Pulmonary artery endothelial cell (primary cell): ENCODE results near the gene GPN3. TPM values are rescaled to one million over a fixed set of nuclear protein-coding genes. Genes with fewer than 3 reads are reported as not detected.
A peak's percentile ranks its signal among the peaks of the same experiment; 100 is the strongest.
"Not testable (repeated sequence)": the region's sequence is repeated elsewhere in the genome, so short reads cannot be mapped to it uniquely, and the experiment has no call there.

Experiments
- DNase-seq: peaks from one replicate; pipeline ENCODE4 v3.0.0-alpha.2; 2011; ENCODE audit warnings: low read depth, low spot score
- total RNA-seq: library from RNA; depleted of rRNA; stranded (reverse); fragments of >200 nt; gene quantifications from 2 replicates; pipeline ENCODE4 v1.2.3, GENCODE V29; 2014

GPN3 gene
- 19.7 and 37.7 TPM in 2 replicates for total RNA-seq

GRCh38 chr12:110468214-110469048, at the start of gene GPN3, which contains the start of gene FAM216A:
TSS of gene GPN3 (minus strand) at chr12:110468257. CDS start at chr12:110468203, 54 bp downstream.
TSS of gene FAM216A (plus strand) at chr12:110468845. CDS start at chr12:110468876, 31 bp downstream.
- peak; percentile 91 for DNase-seq

DNA sequence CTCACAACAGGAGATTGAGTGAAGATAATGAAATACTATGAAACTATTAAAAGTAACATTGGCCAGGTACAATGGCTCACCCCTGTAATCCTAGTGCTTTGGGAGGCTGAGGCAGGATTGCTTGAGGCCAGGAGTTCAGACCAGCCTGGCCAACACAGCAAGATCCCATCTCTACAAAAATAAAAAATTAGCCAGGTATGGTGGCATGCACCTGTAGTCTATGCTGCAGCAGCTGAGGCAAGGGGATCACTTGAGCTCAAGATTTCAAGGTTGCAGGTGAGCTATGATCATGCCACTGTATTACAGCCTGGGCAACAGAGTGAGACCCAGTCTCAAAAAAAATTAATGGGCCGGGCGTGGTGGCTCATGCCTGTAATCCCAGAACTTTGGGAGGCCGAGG, 48.9 kb upstream of the GPN3 start:
- DNase-seq = no peak

GRCh38 chr12:110514363-110514762, 46.3 kb upstream of the GPN3 start:
- no peak for DNase-seq

GRCh38 chr12:110513842-110514241, 45.8 kb upstream of the GPN3 start:
- DNase-seq = no peak

GRCh38 chr12:110508071-110508586, 40.1 kb upstream of the GPN3 start:
- DNase-seq = no peak

DNA sequence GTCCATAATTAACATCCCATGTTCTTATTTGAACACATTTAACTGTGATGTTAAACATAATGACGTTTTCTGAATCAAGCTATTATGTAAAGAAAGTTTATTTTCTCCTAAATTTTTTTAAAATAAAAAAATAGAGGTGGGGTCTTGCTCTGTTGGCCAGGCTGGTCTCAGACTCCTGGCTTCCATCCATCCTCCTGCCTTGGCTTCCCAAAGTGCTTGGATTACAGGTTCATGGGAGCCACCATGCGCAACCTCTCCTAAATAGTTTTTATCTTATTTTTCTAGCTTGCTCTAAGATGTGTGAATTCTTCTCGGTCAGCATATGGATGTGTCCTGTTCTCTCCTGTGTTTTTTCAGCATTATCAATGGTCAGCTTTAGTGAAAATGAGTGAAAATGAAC, 37.3 kb upstream of the GPN3 start:
- no peak for DNase-seq

DNA sequence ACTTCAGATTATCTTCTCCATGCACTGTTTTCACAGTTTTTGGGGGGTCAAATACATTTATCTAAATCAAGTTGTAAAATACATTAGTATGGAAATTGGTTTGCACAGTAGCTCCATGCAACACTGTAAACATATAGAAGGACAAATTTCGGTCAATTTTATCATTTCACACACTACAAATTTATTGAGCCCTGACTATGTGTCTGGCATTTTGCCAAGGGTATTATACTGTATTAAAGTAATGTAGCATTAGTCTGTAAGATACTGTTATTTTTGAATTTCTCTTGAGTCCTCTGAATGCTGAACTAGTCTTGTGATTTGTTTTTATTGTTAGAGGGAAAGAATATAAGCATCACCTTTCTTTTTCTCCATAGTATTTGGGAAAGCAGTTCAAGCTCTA, 35.4 kb upstream of the GPN3 start:
- DNase-seq = no peak

DNA sequence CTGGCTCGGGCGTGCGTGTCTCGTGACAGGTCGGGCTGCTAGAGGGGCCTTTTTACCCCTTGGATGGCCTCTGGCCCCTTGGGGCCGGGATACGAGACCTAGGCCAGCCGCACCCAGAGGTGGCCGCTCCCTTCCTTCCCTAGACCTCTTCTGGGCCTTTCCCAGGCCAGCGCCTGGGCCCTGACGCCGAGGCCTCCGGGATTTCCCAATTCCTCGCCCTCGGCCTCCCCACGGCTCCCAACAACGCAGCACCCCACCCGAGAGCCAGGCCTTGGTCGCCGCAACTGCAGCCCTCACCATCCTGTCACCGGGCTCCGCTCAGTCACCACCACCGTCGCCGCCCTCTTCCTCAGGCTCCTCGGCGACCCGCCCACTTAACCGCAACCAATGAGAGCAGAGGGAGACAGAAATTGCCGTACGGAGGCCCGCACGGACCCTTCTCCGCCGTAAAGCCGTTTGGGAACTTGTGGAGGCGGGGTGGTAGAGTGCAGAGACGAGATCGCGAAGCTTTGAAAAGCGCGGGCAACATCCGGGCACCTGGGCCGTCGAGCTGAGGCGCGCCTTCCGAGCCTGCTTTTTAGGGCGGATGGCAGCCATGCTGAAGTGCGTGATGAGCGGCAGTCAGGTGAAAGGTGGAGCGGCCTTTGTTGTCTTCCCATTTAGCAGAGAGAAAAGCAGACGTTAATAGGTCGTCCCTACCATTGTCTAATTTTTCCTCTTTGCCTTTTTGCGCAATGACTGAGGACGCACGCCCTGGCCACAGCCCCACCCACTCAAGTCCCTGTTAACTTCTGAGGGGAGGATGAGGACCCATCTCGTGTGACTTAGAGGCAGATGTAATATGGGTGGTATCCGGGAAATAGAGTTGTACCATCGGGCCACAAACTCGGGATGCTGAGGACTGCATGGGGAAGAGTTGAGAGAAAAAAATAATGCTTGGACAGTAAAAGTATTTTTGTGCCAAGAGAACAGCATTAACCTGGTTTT, 34.0 kb upstream of the GPN3 start, which contains the start of the genes RAD9B and VPS29:
TSS of gene RAD9B (plus strand) at position 580 of the 987 bp plus-strand sequence. CDS start at position 587, 7 bp downstream.
TSS of gene VPS29 (minus strand) at position 360 of the 987 bp plus-strand sequence. CDS start at position 300, 60 bp downstream.
- peak; percentile 93 for DNase-seq

GRCh38 chr12:110501399-110501751, 33.3 kb upstream of the GPN3 start:
- no peak for DNase-seq

DNA sequence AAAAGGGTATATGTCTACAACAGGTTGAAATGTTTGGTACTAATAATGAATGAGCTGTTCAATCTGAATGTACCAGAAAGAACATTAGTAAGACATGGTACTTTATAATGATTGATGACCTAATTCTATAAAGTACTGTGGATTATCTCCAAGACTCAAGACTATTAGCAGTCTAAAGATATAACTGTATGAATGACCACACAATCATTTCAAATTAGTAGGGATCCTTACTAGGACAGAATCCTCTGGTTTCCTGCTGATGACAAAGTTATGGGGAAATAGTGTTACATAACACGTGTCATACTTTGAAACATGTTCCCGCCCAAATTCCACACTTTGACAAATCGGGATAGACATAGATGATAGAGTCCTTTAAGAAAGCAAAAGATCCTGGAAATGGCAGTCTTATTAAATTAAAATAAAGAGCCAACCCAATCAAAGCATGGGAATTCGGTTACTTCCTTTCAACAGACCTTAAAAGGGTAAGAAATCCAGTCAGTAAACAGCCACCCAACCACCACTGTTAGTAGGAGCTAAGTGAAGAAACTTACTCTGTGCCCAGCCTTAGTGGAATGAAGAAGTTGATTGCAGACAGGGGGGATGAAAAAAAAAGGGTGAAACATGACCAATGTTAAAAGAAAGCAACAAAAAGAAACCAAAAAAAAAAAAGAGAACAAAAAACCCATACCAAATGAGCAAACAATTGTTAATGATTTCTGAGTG, 31.1 kb upstream of the GPN3 start:
- no peak for DNase-seq

DNA sequence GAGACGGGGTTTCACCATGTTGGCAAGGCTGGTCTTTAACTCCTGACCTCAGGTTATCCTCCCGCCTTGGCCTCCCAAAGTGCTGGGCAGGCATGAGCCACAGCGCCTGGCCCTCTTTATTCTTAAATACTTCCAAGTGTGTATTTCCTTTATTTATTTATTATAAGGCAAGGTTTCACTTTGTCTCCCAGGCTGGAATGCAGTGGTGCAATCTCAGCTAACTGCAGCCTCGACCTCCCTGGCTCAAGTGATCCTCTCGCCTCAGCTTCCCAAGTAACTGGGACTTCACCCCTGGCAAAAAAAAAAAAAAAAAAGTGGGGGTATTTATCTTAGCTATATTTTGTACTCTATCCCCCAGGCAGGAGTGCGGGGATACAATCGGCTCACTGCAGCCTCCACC, 7.4 kb upstream of the GPN3 start:
- no peak for DNase-seq

DNA sequence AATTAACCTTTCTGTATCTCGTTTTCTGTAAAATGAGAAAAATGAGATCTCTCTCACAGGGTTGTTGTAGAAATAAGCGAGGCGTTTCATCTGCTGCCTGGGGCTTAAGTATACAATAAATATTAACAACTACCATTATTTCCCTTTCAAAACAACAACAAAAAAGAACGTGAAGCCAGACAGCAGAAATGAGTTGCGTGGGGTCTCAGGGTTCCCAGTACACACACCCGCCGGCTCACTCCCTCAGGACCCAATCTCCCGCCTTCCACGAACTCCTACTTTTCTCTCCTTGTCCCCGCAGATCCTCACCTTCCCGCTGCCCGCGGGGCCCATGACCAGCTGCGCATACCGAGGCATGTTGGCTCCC, 227 bp downstream of the GPN3 start:
- DNase-seq = no peak

- DNase-seq = no peak
These were observed 1.3 kb downstream of the GPN3 start for GRCh38 chr12:110466791-110467190.

DNA sequence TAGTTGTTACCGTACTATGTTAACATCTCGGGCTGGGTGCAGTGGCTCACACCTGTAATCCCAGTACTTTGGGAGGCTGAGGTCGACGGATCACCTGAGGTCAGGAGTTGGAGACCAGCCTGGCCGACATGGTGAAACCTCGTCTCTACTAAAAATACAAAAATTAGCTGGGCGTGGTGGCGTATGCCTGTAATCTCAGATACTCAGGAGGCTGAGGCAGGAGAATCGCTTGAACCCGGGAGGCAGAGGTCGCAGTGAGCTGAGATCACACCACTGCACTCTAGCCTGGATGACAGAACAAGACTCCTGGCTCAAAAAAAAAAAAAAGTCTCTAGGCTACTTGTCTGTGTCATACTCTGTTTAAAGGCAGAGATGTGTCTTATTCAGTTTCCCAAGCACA, 2.3 kb downstream of the GPN3 start:
- not testable (repeated sequence) for DNase-seq

- no peak for DNase-seq
These were observed 3.0 kb downstream of the GPN3 start for GRCh38 chr12:110465024-110465423.

- not testable (repeated sequence) for DNase-seq
These were observed 6.9 kb downstream of the GPN3 start for GRCh38 chr12:110461189-110461588.

GRCh38 chr12:110458756-110459155, 9.3 kb downstream of the GPN3 start:
- no peak for DNase-seq

GRCh38 chr12:110453569-110454296, 14.3 kb downstream of the GPN3 start:
- DNase-seq = no peak

- DNase-seq = no peak
These were observed 16.8 kb downstream of the GPN3 start for GRCh38 chr12:110451263-110451662.

- DNase-seq = peak; percentile 87
These were observed 18.1 kb downstream of the GPN3 start, which contains the start of gene ARPC3 for GRCh38 chr12:110449799-110450497. TSS of gene ARPC3 (minus strand) at chr12:110450337. CDS start at chr12:110450260, 77 bp downstream.
